Lower lobe of right lung (tissue), 2 donors: ENCODE measurements around the gene CDO1. TPM values are rescaled to one million over a fixed set of nuclear protein-coding genes. Genes with fewer than 3 reads are reported as not detected.
A peak's percentile ranks its signal among the peaks of the same experiment; 100 is the strongest.

ENCODE experiments used
- ATAC-seq, 2 donors: fragments of 200-7000 bp; cut with Tn5 transposase; one replicate each; pipeline ENCODE4 v1.9.1; 2020 to 2022; ENCODE audit warnings: mild to moderate bottlenecking in 2 of 2, moderate library complexity in 2 of 2
- DNase-seq: peaks from one replicate; pipeline ENCODE4 v3.0.0-alpha.2; 2020
- H3K27ac ChIP-seq: fragments of 200-600 bp; one replicate; pipeline ENCODE4 v1.8.0; 2022
- H3K27me3 ChIP-seq: fragments of 200-600 bp; one replicate; pipeline ENCODE4 v1.8.0; 2022; ENCODE audit warnings: low read depth
- H3K36me3 ChIP-seq: fragments of 200-600 bp; one replicate; pipeline ENCODE4 v1.8.0; 2022; ENCODE audit warnings: mild to moderate bottlenecking
- H3K4me1 ChIP-seq: fragments of 200-600 bp; one replicate; pipeline ENCODE4 v1.8.0; 2022
- H3K4me3 ChIP-seq: fragments of 200-600 bp; one replicate; pipeline ENCODE4 v1.8.0; 2022; ENCODE audit warnings: mild to moderate bottlenecking
- H3K9me3 ChIP-seq: fragments of 200-600 bp; one replicate; pipeline ENCODE4 v1.8.0; 2022
- CTCF ChIP-seq: fragments of 200-600 bp; IDR thresholded peaks from one replicate; pipeline ENCODE4 v1.8.0; 2022; ENCODE audit warnings: antibody characterized with exemption, mild to moderate bottlenecking
- intact Hi-C: fragments of 100-400 bp; cut with DNase I; formaldehyde crosslinking; loops from one replicate; pipeline ENCODE4 v1.11.0; 2022
- total RNA-seq: library from RNA; stranded (reverse); fragmentation: NEBNext Ultra II Directional; extraction: Animal tissue kit (Norgen Biotek cat#: 25700); gene quantifications from one replicate; pipeline ENCODE4 v1.2.1, GENCODE V29; 2021
- donor health status: DM: no; HTN: yes; CAD: no; lungs with severe emphysema.

Gene CDO1
- total RNA-seq, 1 donor from 2014 or later = 12.8 TPM

GRCh38 chr5:115801152-115801551 lies 15.3 kb downstream of the CDO1 start:
- Histone ChIP-seq H3K4me1 (no peaks in the 10 kb centered on the region), H3K4me3 (no peak overlapping the region), H3K9me3 (no peaks in the 10 kb centered on the region), H3K36me3 (no peaks in the 10 kb centered on the region), H3K27ac (no peak overlapping the region), H3K27me3 (no peaks in the 10 kb centered on the region)
- no peak for DNase-seq
- intact Hi-C loops = no loop called here
- TF ChIP-seq CTCF = no peak
- ATAC-seq = no peak

GRCh38 chr5:115800108-115800507 lies 16.4 kb downstream of the CDO1 start:
- Histone ChIP-seq H3K4me1 (no peaks in the 10 kb centered on the region), H3K27me3 (no peaks in the 10 kb centered on the region), H3K9me3 (no peaks in the 10 kb centered on the region), H3K27ac (no peak overlapping the region), H3K36me3 (no peaks in the 10 kb centered on the region), H3K4me3 (no peak overlapping the region)
- no peak for TF ChIP-seq CTCF
- intact Hi-C loops = no loop called here
- DNase-seq = no peak
- no peak for ATAC-seq

- ATAC-seq = peak in 1 of 2 donors; percentile 18
- H3K27me3 ChIP-seq = no peaks in the 10 kb centered on the region
These were observed 18.2 kb downstream of the CDO1 start for GRCh38 chr5:115798252-115798651.

GRCh38 chr5:115796656-115797055 lies 19.8 kb downstream of the CDO1 start:
- no peaks in the 10 kb centered on the region for H3K36me3 ChIP-seq
- no peak overlapping the region for H3K27ac ChIP-seq
- intact Hi-C loops = no loop called here
- TF ChIP-seq CTCF = no peak
- ATAC-seq (no peak), DNase-seq (no peak)
- H3K4me3 ChIP-seq = no peak overlapping the region
- no peaks in the 10 kb centered on the region for H3K27me3 ChIP-seq
- no peaks in the 10 kb centered on the region for H3K4me1 ChIP-seq
- H3K9me3 ChIP-seq = no peaks in the 10 kb centered on the region

More at GRCh38 chr5:115798252-115798651, 18.2 kb downstream of the CDO1 start:
- intact Hi-C loops = no loop called here
- no peaks in the 10 kb centered on the region for H3K36me3 ChIP-seq
- no peak overlapping the region for H3K4me3 ChIP-seq
- TF ChIP-seq CTCF = no peak
- no peaks in the 10 kb centered on the region for H3K9me3 ChIP-seq
- DNase-seq = no peak
- no peak overlapping the region for H3K27ac ChIP-seq
- no peaks in the 10 kb centered on the region for H3K4me1 ChIP-seq

GRCh38 chr5:115795700-115796099 lies 20.8 kb downstream of the CDO1 start:
- intact Hi-C loops = no loop called here
- Histone ChIP-seq H3K36me3 (no peaks in the 10 kb centered on the region), H3K9me3 (no peaks in the 10 kb centered on the region), H3K27ac (no peak overlapping the region), H3K4me1 (no peaks in the 10 kb centered on the region), H3K27me3 (no peaks in the 10 kb centered on the region), H3K4me3 (no peak overlapping the region)
- ATAC-seq (no peak), DNase-seq (no peak)
- TF ChIP-seq CTCF = no peak

- Histone ChIP-seq H3K9me3 (no peaks in the 10 kb centered on the region), H3K4me1 (no peaks in the 10 kb centered on the region), H3K4me3 (no peak overlapping the region), H3K27me3 (no peaks in the 10 kb centered on the region), H3K27ac (no peak overlapping the region), H3K36me3 (no peaks in the 10 kb centered on the region)
- TF ChIP-seq CTCF = no peak
- no peak for ATAC-seq
- no peak for DNase-seq
- intact Hi-C loops = no loop called here
These were observed 28.0 kb downstream of the CDO1 start for GRCh38 chr5:115788440-115788839.
